GM23248 (cell line): Measurements from ENCODE around the gene TEX22. TPM values are rescaled to one million over a fixed set of nuclear protein-coding genes. Genes with fewer than 3 reads are reported as not detected.
A peak's percentile ranks its signal among the peaks of the same experiment; 100 is the strongest.

Experiments
- DNase-seq: peaks from one replicate; pipeline ENCODE4 v3.0.0-alpha.2; 2015
- H2AFZ ChIP-seq: fragments of 200-600 bp; sonication (generic); 2 replicates; pipeline ENCODE4 v1.6.1; 2016; ENCODE audit warnings: antibody characterized with exemption
- H3F3A ChIP-seq: fragments of 200-600 bp; sonication (generic); 2 replicates; pipeline ENCODE4 v1.6.1; 2016; ENCODE audit warnings: mild to moderate bottlenecking, antibody characterized with exemption, mixed run types; ENCODE audit not compliant: insufficient read depth
- H3K27ac ChIP-seq: fragments of 200-600 bp; sonication (generic); 2 replicates; pipeline ENCODE4 v1.5.1; 2016; ENCODE audit warnings: mild to moderate bottlenecking
- H3K27me3 ChIP-seq: fragments of 200-600 bp; sonication (generic); replicated peaks from 2 replicates; pipeline ENCODE4 v1.6.1; 2016; ENCODE audit warnings: mild to moderate bottlenecking; ENCODE audit not compliant: insufficient read depth
- H3K36me3 ChIP-seq: fragments of 200-600 bp; sonication (generic); 2 replicates; pipeline ENCODE4 v1.6.1; 2016; ENCODE audit warnings: low read depth, mild to moderate bottlenecking
- H3K4me1 ChIP-seq: fragments of 200-600 bp; sonication (generic); 2 replicates; pipeline ENCODE4 v1.6.1; 2016; ENCODE audit warnings: mild to moderate bottlenecking; ENCODE audit not compliant: insufficient read depth
- H3K4me2 ChIP-seq: fragments of 200-600 bp; sonication (generic); one replicate; pipeline ENCODE4 v1.6.1; 2016; ENCODE audit warnings: mild to moderate bottlenecking; ENCODE audit not compliant: unreplicated experiment
- H3K4me3 ChIP-seq: fragments of 200-600 bp; sonication (generic); 2 replicates; pipeline ENCODE4 v1.5.1; 2016; ENCODE audit warnings: mild to moderate bottlenecking
- H3K79me2 ChIP-seq: fragments of 200-600 bp; sonication (generic); 2 replicates; pipeline ENCODE4 v1.6.1; 2016; ENCODE audit warnings: mild to moderate bottlenecking; ENCODE audit not compliant: insufficient read depth
- H3K9ac ChIP-seq: fragments of 200-600 bp; sonication (generic); 2 replicates; pipeline ENCODE4 v1.6.1; 2016; ENCODE audit warnings: mild to moderate bottlenecking
- H3K9me2 ChIP-seq: fragments of 200-600 bp; sonication (generic); 2 replicates; pipeline ENCODE4 v1.6.1; 2016; ENCODE audit warnings: mixed run types, mild to moderate bottlenecking, moderate library complexity; ENCODE audit not compliant: insufficient read depth
- H3K9me3 ChIP-seq: fragments of 200-600 bp; sonication (generic); one replicate; pipeline ENCODE4 v1.6.1; 2017; ENCODE audit warnings: low read depth
- H4K20me1 ChIP-seq: fragments of 200-600 bp; sonication (generic); 2 replicates; pipeline ENCODE4 v1.6.0; 2016; ENCODE audit not compliant: insufficient read depth
- EZH2 ChIP-seq: fragments of 200-600 bp; sonication (generic); IDR thresholded peaks from 2 replicates; pipeline ENCODE4 v1.6.1; 2018; ENCODE audit warnings: antibody characterized with exemption, mild to moderate bottlenecking; ENCODE audit not compliant: insufficient read depth, poor library complexity, severe bottlenecking
- EZH2phosphoT487 ChIP-seq: fragments of 200-600 bp; sonication (generic); IDR thresholded peaks from 2 replicates; pipeline ENCODE4 v1.6.1; 2018; ENCODE audit warnings: antibody characterized with exemption, moderate library complexity, mild to moderate bottlenecking, low read depth; ENCODE audit not compliant: insufficient read depth
- WGBS, 2 experiments: methylation state at CpG; one replicate each; pipeline ENCODE4 v1.1.6; 2015 to 2017; ENCODE audit warnings: low lambda C conversion rate in 2 of 2, low coverage in 1 of 2; ENCODE audit errors: missing lambda C conversion rate in 2 of 2; 5-methylcytosine and 5-hydroxymethylcytosine counted together
- in situ Hi-C: fragments of 300-500 bp; cut with MboI; formaldehyde crosslinking; loops from 2 replicates; pipeline ENCODE4 v1.15.0; 2020
- polyA plus RNA-seq: library from polyadenylated mRNA; unstranded; fragments of >200 nt; fragmentation: Nextera tagmentation; extraction: Ambion mirVana; gene quantifications from 2 replicates; pipeline ENCODE4 v1.2.1, GENCODE V29; 2016
- total RNA-seq: library from RNA; depleted of rRNA; stranded (reverse); fragments of >200 nt; shearing (Covaris generic); gene quantifications from 2 replicates; pipeline ENCODE4 v1.2.3, GENCODE V29; 2014

The TEX22 gene
- total and polyA plus RNA-seq, 2 experiments from 2014 or later = 0.43 to 0.46 TPM

- H3K4me3 ChIP-seq = peak within 1 kb of the TSS; percentile 84
- TF ChIP-seq EZH2 (no peak), EZH2phosphoT487 (no peak)
- WGBS, 2 experiments = 5 to 18% methylated on average over 19 to 82 of the region's 96 CpGs
- H3K9me2 ChIP-seq = no peaks in the 10 kb centered on the region
- peak; percentile 74 for DNase-seq
- peak within 1 kb of the TSS; percentile 92 for H2AFZ ChIP-seq
- H3F3A ChIP-seq = no peaks in the 10 kb centered on the region
- no peaks in the 10 kb centered on the region for H3K27me3 ChIP-seq
- H3K36me3 ChIP-seq = no peaks in the 10 kb centered on the region
- H3K27ac ChIP-seq = no peak within 1 kb of the TSS
- no peaks in the 10 kb centered on the region for H4K20me1 ChIP-seq
- H3K79me2 ChIP-seq = peaks cover 47% of the 10 kb centered on the region
- no peaks in the 10 kb centered on the region for H3K4me1 ChIP-seq
- in situ Hi-C loops = no loop called here
- H3K4me2 ChIP-seq = peak within 1 kb of the TSS; percentile 86
- no peaks in the 10 kb centered on the region for H3K9me3 ChIP-seq
- peak within 1 kb of the TSS; percentile 90 for H3K9ac ChIP-seq
Observed at GRCh38 chr14:105419195-105420091, 21.1 kb downstream of the TEX22 start, which contains the start of gene MTA1. TSS of gene MTA1 (plus strand) at chr14:105419827. CDS start at chr14:105420036, 209 bp downstream.

DNA sequence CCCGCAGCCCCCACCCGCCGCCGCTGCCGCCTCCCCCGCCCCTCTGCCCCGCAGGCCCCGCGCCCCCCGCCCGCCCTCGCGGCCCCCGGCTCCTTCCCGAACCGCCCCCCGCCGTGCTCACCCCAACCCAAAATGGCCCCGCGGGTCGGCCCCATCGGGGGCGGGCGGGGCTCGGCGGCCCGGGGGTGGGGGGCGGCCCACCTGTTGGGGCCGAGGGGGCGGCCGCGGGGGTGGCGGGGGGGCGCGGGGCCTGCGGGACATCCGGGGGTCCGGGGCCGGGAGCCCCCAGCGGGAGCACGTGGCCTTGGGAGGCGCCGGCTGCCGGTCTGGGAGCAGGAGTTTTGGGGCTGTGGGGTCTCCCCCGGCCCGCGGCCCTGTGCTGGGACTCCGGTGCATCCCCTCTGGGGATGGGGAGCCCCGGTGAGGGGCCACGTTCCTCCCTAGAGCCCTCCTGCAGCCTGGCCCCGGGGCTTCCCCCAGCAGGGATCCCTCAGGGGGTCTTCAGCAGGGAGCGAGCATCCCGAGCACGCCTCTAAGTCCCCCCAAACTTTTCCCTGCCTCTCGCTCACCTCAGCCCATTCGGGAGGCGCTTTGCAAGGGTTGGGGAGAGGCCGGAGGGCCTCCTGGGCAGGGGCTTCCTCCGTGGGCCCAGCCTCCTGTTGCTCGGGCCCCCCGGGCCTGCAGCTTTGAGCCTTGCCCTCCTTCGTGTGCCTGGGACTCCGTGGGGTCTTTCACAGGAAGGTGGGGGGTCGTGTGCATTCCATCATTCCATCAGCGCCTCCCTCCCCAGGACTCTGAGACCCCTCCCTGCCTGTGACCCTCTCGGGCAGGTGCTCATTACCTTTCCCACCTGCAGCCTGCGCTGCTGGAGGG is 22.0 kb downstream of the TEX22 start:
- 3 to 9% methylated on average over 9 to 49 of the region's 67 CpGs for WGBS, 2 experiments
- H3K4me1 ChIP-seq = no peaks in the 10 kb centered on the region
- no peak overlapping the region for H2AFZ ChIP-seq
- H3F3A ChIP-seq = no peaks in the 10 kb centered on the region
- H3K27me3 ChIP-seq = no peaks in the 10 kb centered on the region
- in situ Hi-C loops = no loop called here
- peak overlapping the region; percentile 69 for H3K4me2 ChIP-seq
- H3K36me3 ChIP-seq = no peaks in the 10 kb centered on the region
- TF ChIP-seq EZH2 = no peak
- TF ChIP-seq EZH2phosphoT487 = no peak
- H3K9ac ChIP-seq = peak overlapping the region; percentile 83
- H3K9me3 ChIP-seq = no peaks in the 10 kb centered on the region
- no peak overlapping the region for H3K27ac ChIP-seq
- peak overlapping the region; percentile 77 for H3K4me3 ChIP-seq
- no peaks in the 10 kb centered on the region for H4K20me1 ChIP-seq
- H3K9me2 ChIP-seq = no peaks in the 10 kb centered on the region
- no peak for DNase-seq
- peaks cover 55% of the 10 kb centered on the region for H3K79me2 ChIP-seq

GRCh38 chr14:105420974-105421674 is 22.8 kb downstream of the TEX22 start:
- Histone ChIP-seq H3K9me3 (no peaks in the 10 kb centered on the region), H4K20me1 (no peaks in the 10 kb centered on the region), H3K79me2 (peaks cover 63% of the 10 kb centered on the region), H3F3A (no peaks in the 10 kb centered on the region), H3K9me2 (no peaks in the 10 kb centered on the region), H3K4me3 (peak overlapping the region; percentile 77), H2AFZ (no peak overlapping the region), H3K27ac (no peak overlapping the region), H3K9ac (peak overlapping the region; percentile 83), H3K4me1 (no peaks in the 10 kb centered on the region), H3K4me2 (peak overlapping the region; percentile 69), H3K27me3 (no peaks in the 10 kb centered on the region), H3K36me3 (no peaks in the 10 kb centered on the region)
- WGBS, 2 experiments = 40% methylated on average over 22 to 23 of the region's 23 CpGs
- TF ChIP-seq EZH2phosphoT487 (no peak), EZH2 (no peak)
- DNase-seq = no peak
- in situ Hi-C loops = no loop called here
